WTC11 (cell line): ENCODE data around the gene CAMK2A.

Experiments
- CTCF ChIP-seq: fragments of 200-600 bp; IDR thresholded peaks from 2 replicates; pipeline ENCODE4 v1.8.0; 2022; ENCODE audit warnings: antibody characterized with exemption
- NR1H2 ChIP-seq: sonication (generic); formaldehyde crosslinking; IDR thresholded peaks from 2 replicates; pipeline ENCODE4 v1.9.0; 2021; ENCODE audit warnings: mild to moderate bottlenecking, moderate library complexity, missing genetic modification reagents

- no peak for TF ChIP-seq NR1H2 (CRISPR knock-in tag)
- no peak for TF ChIP-seq CTCF
These were observed 35.9 kb upstream of the CAMK2A start for GRCh38 chr5:150325426-150325825.
